LNCAP (cell line): Measurements from ENCODE around the gene ZNF668.

Experiments
- CTCF ChIP-seq: fragments of 450-650 bp; IDR thresholded peaks from 2 replicates; pipeline ENCODE4 v1.5.1; 2017; ENCODE audit warnings: mild to moderate bottlenecking

The ZNF668 gene

GRCh38 chr16:31085411-31085810, 11.4 kb upstream of the ZNF668 start:
- TF ChIP-seq CTCF, result no peak

DNA sequence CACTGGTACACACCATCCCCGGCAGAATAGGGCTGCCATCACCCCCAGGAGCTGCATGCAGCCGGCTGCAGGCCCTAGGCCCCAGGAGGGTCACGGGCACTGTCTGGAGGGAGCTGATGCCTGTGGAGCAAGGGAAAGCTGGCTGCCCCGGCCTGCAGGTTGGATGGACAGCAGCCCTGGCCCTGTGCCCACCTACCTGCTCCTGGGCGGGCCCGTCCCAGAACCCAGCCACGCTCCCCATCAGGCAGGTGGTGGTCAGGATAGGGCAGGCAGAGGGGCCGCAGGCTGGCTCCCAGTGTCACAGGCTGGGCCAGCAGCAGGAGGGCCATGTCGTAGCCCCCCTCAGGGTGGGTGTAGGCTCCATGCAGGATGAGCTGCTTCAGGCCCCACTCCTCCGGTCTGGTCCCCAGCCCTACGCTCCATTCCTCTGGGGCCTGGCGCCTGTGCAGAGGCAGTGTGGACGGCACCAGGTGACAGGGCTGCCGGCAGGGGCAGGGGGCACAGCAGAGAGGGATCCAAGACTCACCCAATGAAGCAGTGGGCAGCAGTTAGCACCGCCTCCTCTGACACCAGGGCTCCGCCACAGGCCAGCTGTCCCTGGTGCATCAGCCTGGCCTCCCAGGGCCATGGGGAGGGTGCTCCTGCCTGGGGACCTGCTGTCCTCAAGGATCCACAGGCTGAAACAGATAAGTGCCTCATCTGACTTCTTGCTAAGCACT, 10.7 kb upstream of the ZNF668 start:
- TF ChIP-seq CTCF, result no peak

- TF ChIP-seq CTCF, result no peak
Observed at GRCh38 chr16:31083981-31084380, 9.9 kb upstream of the ZNF668 start.

GRCh38 chr16:31083556-31083955, 9.5 kb upstream of the ZNF668 start:
- no peak for TF ChIP-seq CTCF

- no peak for TF ChIP-seq CTCF
Observed at GRCh38 chr16:31083081-31083480, 9.0 kb upstream of the ZNF668 start.

GRCh38 chr16:31082368-31083045, 8.5 kb upstream of the ZNF668 start:
- TF ChIP-seq CTCF, result no peak

DNA sequence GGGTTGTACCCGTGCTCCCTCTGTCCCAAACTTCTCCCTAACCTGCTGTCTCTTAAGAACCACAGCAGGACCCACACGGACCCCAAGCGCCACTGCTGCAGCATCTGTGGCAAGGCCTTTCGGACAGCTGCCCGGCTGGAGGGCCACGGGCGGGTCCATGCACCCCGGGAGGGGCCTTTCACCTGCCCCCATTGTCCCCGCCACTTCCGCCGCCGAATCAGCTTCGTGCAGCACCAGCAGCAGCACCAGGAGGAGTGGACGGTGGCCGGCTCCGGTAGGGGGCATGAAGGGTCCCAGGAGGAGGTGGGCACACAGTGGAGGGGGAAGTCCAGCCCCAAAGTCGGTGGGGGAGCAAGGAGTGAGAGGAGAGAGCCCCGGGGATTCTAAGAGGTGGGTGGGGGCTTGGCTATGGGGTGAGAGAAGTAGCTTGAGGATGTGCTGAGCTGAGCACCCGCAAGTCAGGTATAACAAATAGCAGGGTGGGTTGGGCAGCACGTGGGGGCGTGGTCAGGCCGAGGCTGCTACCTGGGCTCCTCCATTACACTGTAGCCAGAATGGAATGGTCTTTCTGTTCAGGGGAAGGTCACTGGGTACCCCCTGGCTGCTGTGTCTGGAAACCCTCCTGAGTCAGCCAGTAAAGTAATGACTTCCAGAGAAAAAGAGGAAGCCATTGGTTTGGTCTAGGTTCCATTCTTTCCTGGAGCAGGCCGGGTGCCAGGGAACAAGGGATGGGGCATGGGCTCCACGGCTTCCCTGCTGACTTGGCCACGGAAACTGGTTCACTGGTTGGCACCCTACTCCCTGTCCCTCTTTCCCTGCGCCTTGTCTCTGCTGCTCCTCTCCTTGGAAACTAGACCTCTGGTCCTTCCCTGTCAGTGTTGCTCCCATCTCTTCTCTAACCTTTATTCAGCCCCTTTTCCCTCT, 7.7 kb upstream of the ZNF668 start:
- TF ChIP-seq CTCF, result no peak
